T-helper 2 cell (primary cell): ENCODE results near the gene S100A8.
"Not testable (repeated sequence)": the region's sequence is repeated elsewhere in the genome, so short reads cannot be mapped to it uniquely, and the experiment has no call there.

Experiments
- DNase-seq, 5 experiments: peaks; one replicate each; pipeline versions ENCODE4 v3.0.0 to v3.0.0-alpha.2; 2012 to 2022

Gene S100A8

DNA sequence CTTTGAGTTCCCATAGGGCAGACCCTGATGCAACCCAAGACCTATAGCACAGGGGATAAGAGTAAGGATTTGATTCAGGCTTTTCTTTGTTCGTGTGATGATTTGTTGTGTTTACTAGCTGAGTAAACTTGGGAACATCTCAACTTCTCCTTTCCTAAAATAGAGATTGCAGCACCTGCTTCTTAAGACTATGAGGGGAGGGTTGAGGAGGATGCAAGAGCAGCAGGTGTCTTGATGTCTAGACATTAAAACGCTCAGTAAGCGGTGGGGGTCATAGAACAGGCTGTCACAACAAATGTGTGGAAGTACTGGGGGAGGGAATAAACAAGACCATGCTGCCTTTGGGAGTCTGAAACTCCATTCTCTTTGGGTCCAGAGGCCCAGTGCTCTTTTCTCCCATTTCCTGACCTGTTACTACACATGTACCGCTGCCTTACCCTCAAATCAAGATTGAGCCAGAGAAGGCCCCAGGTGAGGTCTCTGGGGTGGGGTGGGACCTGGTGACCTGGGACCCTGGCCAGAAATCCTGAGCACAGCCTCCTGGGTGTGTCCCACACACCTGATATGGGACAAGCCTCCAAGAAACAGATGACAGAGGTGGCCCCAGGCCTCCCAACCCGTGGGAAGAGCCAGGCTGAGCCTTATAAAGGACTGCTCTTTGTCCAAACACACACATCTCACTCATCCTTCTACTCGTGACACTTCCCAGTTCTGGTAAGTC, 25.1 kb upstream of the S100A8 start, which contains the start of gene S100A7A:
Gene S100A7A (plus strand): TSS at position 671 of the 721 bp plus-strand sequence. CDS start 1,563 bp downstream, outside the sequence.
- DNase-seq = no peak

DNA sequence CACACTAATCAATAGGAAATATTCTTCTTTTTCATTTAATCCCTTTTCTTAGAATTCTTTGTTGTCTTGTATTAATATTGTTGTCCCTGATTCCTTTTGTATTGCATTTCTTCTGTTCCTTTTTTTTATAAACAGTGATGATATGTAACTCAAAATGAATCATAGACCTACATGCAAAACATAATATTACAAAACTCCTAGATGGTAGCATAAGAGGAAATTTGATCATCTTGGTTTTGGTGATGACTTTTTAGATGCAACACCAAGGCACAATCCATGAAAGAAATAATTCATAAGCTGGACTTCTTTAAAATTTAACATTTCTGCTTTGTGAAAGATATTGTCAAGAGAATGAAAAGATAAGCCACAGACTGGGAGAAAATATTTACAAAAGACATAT, 23.1 kb upstream of the S100A8 start:
- not testable (repeated sequence) for DNase-seq

DNA sequence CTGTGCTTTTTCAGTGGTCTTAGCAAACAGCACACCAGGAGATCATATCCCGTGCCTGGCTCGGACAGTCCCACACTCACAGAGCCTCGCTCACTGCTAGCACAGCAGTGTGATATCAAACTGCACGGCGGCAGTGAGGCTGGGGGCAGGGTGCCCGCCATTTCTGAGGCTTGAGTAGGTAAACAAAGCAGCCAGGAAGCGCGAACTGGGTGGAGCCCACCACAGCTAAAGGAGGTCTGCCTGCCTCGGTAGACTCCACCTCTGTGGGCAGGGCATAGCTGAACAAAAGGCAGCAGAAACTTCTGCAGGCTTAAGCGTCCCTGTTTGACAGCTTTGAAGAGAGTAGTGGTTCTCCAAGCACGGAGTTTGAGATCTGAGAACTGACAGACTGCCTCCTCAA, 16.4 kb upstream of the S100A8 start:
- peak in 1 of 5 experiments; percentile 26 for DNase-seq

DNA sequence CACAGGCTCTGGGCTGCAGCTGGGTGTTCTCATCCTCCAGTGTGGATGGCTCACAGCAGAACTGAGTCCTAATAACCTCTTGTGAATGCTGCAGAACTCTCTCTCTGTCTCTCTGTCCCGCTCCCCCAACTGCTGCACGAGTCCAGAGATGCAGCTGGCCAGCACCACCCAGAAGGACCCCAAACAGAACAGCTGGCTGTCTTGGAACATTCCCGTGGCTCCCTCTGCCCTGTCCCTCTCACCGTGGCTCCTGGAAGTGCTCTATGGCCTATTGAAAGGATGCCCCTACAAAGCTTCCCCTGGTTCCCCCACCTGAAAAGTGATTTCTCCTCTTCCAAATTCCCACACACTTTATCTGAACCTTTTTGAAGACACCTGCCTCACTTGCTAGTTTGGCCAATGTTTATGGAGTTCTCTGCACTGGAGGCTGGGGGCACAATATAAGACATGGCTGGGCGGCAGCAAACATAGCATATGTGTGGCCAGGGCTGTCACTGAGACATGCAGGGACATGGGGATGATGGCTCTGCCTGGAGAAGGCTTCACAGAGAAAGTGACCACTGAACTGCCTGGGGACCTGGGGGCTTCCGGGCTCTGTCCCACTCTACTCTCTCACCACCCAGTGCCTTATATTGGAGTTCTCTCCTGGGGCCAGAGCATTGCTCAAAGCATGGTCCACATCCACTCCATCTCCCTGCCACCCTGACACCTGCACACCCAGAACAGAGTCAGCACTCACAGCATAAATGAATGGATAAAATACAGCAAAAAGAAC, 15.1 kb upstream of the S100A8 start:
- not testable (repeated sequence) for DNase-seq

DNA sequence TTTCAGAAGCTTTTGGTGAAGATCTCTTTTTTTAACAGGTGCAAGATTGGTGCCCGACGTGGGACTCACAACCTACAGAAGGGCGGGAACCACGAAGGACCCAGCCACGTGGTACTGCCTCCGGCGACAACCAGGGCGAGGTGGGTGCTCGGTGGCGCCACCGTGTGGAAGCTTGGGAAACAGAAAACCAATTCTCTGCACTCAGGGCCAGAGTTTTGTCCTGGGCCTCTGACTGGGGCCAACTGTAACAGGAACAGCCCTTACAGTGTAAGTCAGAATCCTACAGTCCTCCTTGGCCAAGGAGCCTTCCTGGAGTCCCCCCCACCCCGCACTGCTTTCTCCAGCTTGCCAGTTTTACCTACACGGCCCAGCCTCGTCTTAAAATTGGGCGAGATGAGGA, 13.9 kb upstream of the S100A8 start:
- DNase-seq = peak; percentile 9 to 56 (median 36)

DNA sequence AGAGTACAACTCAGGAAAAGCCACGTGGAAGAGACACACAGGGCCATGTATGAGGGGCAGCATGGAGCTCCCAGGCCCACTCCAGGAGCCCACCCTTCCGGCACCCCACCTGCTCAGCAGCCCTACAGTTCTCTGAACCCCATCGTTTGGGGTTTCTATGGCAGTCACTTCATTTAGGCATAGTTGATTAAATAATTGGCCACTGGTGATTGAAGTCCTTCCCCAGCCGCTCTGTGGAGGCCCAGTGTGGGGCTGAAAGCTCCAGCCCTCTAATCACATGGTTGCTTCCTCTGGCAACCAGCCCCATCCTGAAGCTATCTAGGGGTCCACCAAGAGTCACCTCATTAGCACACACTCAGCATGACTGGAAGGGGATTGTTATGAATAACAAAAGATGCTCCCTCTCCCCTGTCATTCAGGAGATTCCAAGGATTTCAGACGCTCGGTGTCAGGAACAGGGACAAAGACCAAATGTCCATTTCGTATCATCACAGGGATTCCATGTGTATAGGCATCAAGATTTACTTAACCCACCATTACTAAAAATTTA, 13.3 kb upstream of the S100A8 start:
- DNase-seq = no peak

DNA sequence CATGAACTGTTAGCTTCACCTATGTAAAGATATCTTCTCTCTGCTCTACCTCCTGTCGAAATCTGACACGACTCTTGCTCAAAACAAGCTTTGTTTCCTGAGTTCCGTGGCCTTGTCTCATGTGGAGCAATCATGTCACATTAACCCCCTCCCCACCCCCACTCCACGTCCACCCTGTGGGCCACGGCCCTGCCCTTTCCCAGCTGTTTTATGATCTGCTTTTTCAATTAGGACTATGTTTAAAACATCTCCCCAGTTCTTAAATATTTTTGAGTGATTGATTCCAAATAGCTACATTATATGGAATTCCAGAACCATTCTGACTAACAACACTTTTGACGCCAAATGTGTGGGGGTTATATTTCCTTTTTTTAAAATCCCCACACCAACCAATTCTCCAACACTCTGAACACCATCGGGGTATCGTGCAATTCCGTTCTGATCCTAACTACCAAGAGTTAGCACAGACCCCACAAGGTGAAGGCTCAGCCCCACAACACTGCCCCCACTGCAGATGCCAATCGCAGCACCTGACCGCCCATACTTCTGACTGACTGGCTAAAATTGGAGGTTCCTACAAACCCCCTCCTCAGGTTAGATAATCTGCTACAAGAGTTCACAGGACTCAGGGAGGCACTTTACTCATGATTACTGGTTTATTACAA, 12.7 kb upstream of the S100A8 start:
- DNase-seq = no peak

DNA sequence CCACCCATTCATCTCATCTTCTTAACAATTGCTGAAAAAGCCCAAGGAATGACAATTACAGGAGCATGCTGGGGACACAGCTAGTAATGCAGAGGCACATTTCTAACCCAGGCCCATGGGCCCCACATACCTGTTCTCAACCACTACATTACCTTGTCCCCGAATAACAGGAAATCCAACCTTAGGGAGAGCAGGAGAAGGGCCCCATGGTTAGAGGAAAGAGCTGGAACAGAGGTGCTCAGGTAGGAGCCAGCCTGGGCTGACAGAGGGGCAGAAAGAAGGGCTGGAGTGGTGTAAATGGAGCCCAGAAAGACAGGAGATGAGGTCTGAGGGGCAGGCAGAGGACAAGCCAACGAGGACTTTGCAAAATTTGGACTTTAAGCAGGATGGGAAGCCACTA, 11.4 kb upstream of the S100A8 start:
- no peak for DNase-seq

DNA sequence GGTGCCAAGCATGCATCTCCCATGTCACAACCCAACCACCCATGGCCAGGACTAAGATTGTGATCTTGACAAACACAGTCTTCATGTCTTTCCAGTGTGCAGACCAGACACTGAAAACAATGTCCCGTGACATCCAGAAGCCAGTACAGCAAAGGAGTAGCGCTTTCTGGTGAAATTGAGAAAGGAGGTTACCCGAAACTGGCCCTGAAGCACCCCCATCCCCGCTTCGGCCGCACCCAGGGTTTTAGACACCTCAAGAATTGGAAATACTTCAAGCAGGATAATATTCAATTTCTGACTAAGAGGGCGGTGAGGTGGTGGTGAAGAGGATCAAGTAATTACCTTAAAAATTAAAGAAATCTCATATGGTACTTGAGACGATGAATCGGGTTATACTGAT, 10.6 kb upstream of the S100A8 start:
- no peak for DNase-seq

DNA sequence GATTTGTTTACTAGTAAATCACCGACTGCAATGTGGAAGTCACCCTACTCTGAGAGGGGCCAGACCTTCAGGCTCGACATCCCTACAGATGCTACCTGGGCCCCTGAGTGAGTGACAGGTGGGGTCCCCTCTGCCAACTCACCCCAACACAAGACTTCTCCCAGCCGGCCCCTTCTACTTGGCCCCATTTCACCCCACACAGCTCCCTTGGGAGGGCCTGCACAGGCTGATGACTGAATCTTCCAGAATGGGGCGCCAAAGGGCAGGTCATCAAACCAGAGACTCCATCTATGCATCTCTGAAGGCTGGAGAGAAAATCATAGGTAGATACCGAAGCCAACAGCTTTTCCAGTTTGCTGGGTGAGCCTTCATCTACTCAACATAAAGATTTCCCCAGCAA, 9.4 kb upstream of the S100A8 start:
- no peak for DNase-seq

DNA sequence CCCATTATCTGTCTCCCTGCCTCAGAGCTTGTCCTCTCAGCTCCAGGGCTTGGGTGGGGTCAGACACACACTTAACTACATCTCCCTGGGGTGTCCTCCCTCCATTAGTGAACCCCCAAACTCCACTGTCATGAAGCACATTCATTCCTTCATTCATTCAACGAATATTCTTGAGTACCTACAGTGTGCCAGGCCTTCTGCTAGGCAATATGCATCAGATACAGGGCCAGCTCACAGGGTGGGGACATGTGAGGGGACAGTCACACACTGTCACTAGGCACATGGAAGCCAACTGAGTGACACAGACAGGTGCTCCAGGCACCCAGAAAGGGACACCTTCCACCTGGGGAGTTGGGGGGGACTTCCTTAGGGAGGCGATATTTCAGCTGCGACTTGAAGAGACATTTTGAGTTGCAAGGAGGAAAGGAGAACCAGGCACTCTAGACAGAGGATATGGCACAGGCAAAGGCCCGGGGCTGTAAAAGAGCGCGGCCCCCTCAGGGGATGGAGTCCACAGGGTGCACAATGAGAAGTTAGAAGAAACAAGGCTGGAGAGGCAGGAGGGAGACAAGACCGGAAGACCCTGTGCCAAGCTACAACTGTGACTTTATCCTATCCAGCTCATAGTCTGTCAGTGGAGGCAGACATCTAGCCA, 8.7 kb upstream of the S100A8 start:
- no peak for DNase-seq

DNA sequence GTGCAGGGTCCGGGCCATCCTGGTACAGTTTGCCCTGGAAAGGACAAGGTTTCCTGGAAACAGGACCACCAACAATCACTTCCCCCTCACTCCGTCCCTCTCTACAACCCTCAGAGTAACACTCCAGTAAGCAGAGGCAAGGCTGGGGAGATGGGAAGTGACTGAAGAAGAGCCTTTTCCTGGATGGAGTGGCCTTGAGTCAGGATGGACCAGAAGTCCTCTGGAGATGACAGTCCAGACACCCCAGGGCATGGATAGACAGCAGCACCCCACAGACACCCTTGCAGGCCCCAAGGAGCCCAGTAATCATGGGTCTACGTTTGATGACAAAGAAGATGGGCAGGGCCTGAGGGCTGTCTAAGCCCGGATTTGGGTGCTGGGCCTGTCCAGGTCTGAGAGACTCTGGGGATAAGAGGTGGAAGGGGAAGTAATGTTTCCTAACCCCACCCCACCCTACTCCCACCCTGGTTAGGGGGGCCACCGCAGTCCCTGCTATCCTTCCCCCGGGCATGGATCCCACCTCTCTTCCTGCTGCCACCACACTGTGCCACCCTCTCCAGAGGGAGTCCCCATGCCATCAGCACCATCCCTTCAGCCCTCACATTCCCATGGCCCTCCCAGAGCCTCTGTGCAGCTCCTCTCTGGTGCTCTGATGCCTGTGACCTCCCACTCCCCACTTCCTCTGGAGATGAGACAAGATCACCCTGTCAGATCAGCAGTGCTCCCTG, 7.2 kb upstream of the S100A8 start:
- no peak for DNase-seq

DNA sequence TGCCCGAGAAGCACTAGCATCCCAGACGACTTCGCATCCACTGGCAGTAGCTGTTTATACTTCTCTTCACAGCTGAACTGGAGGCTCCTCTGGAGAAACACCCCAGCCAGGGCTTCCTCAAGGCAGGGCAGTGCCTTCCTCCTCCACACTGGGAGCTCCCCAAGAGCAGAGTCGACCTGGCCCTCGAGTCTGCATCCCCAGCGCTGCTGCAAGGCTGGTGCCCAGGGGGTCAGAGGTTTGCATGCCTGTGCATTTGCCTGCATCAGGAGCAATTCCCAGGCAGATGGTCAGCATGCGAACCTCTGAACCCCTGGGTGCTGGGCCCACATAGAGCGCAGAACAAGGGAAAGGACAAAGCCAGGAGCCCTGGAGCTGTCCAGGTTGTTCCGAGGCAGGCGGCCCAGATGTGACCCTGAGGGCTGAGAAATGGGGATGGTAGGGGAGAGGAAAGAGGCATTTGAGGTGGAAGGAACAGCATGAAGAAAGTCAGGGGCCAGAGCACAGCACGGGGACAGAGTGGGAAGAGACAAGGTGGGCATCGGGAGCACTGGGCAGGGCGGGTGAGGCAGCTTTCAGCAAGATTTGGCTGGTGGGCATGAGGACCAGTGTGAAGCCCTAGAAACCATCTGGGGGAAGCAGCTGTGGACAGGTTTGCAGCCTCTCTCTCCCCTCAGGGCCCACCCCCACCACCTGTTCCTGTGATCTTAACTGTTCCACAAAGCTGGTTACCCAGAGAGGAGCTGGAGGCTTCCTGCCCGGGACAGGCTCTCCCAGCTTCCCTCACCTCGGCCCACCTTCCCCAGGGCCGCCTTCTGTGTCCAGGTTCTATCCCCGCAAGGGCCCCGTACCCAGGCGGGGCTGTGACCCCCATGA, 6.4 kb upstream of the S100A8 start:
- DNase-seq = no peak

DNA sequence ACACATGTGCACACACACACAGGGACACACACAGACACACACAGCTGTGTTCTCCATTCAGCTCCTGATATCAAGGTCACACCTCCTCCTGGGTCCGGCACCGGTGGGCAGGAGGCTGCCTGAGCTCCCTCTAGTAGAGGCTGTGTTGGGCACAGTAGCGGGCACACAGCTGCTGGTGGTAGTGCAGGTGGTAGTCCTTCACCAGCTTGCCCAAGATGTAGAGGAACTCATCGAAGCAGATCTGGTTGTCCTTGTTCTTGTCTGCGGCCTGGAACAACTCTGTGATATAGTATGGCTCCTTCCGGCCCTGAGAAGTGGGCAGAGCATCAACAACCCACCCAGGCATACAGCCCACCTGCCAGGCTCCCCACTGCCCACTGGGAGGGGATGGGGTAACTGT, 5.6 kb upstream of the S100A8 start:
- no peak for DNase-seq

DNA sequence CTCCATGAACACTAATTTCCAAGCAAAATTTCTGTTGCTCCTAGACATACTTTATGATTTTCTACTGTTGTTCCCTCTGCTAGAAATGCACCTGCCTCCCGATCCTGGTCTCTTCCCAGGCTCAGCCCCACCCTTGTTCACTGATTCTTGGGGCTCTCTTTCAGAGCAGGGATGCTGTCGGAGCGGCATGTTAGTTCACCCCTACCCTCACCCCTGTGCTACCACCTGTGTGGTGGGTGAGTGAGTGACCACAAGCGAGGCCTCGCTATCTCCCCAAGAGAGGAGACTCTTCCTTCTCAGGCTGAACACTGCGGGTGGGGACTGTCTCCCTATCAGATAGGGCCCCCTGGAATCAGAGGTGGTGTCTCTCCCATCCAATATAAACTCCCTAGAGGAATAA, 4.9 kb upstream of the S100A8 start:
- no peak for DNase-seq

DNA sequence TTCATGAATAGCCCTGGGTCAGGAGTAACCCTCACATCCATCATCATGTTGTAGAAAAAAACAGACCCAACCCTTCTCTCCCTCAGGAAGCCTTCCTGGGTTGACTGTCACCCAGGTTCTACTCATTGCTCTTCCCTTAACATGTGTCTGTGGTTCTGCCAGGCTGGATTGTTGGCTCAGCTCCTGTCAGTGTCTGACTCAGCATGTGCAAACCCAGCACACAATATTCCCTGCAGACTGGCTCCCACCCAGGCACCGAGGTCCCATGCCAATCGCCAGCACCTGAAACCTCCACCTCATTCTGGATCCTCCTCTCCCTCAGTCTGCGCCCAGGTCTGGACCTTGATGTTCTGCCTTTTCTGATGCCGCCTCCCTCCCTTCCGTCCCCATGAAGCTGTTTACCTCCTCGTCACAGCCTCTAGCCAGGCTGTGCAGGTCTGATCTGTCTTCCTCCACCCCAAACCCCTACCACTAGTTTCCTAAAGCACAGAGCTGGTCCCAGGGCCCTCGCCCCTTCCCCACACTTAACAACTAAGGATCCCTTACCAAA, 4.3 kb upstream of the S100A8 start:
- DNase-seq = no peak

DNA sequence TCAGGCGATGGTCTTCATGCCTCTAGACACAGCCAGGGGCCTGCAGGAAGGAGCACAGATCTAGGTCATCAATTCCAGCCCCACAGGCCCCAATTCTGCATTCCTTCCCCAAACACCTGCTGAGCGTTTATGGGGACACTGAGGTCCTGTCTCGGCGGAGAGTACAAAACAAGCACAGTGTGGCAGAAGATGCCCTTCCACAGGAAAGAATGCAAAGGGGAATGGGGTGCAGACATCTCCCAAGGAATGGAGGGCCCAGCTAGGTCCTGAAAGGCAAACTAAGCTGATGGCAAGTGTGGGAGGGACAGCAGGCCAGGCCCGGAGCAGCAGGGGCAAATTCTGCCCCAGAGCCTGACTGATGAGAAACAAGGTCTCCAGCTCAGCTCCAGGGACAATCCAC, 3.5 kb upstream of the S100A8 start:
- no peak for DNase-seq

DNA sequence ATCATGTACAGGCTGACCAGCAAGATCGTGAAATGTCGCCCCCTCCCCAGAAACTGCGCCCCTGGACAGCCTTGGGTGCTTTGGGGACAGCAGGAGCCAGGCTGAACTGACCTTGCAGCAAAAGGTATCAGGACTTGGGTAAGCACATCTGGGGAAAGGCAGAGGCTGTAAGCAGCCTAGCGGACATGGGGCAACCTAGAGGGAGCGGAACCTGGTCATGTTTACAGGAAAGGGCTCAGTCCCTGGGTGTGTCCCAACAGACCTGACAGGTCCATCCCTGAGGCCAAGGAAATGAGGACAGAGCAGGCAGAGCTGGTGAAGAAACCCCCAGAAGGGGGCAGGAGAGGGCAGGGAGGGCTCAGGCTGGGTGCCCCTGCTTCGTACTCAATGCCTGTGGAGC, 3.1 kb upstream of the S100A8 start:
- no peak for DNase-seq

DNA sequence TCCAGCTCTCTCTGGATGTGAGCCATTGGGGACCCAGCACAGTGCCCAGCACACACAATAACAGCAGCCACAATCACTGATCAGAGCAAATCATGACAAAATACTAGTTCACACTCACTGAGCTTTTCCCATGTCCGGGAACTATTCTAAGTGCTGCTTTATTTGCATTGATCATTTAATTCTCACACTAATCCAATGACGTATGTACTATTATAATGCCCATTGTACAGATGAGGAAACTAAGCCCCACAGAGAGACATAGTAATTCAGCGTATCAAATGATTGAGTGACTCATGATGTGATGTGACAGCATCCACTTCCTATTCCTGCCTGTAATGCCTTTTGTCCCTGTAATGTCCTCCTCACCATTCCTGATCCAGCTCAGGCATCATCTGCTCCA, 1.9 kb upstream of the S100A8 start:
- DNase-seq = no peak

DNA sequence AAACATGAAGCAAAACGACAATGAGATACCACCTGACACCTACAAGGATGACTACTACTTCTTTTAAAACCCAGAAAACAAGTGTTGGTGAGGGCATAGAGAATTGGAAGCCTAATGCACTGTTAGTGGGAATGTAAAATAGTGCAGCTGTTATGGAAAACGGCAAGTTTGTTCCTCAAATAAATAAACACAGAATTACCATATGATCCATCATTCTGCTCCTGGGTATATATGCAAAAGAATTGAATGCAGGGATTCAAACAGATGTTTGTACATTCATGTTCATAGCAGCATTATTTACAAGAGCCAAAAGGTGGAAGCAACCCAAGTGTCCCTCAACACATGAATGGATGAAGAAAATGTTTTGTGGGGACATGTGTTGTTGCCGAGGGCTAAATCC, 1.4 kb upstream of the S100A8 start:
- no peak for DNase-seq
